Activated CD4-positive, alpha-beta memory T cell treated with anti-CD3 and anti-CD28 coated beads for 36 hours (primary cell): ENCODE results near the gene ZNF761. TPM values are rescaled to one million over a fixed set of nuclear protein-coding genes. Genes with fewer than 3 reads are reported as not detected.
"Not testable (repeated sequence)": the region's sequence is repeated elsewhere in the genome, so short reads cannot be mapped to it uniquely, and the experiment has no call there.

ENCODE experiments used
- CTCF ChIA-PET: fragments of 350-600 bp; sonication (Branson Sonifier 250); formaldehyde crosslinking; loops from one replicate; lab custom pipeline; 2021; ENCODE audit warnings: antibody characterized with exemption, inconsistent platforms; lab: Charles Lee
- POLR2A ChIA-PET: fragments of 350-600 bp; sonication (Branson Sonifier 250); formaldehyde crosslinking; loops from one replicate; lab custom pipeline; 2021; ENCODE audit warnings: antibody characterized with exemption; lab: Charles Lee
- DNase-seq: peaks from one replicate; pipeline ENCODE4 v3.0.0-alpha.2; 2020
- H3K27ac Mint-ChIP-seq: one replicate; pipeline ENCODE4 v1.8.0; 2021; ENCODE audit warnings: mixed read lengths
- H3K27me3 Mint-ChIP-seq: one replicate; pipeline ENCODE4 v1.8.0; 2021; ENCODE audit warnings: mixed read lengths
- H3K36me3 Mint-ChIP-seq: one replicate; pipeline ENCODE4 v1.8.0; 2021; ENCODE audit warnings: mixed read lengths
- H3K4me1 Mint-ChIP-seq: one replicate; pipeline ENCODE4 v1.8.0; 2021; ENCODE audit warnings: low read depth, mixed read lengths
- H3K4me3 Mint-ChIP-seq: one replicate; pipeline ENCODE4 v1.8.0; 2021; ENCODE audit warnings: mild to moderate bottlenecking, mixed read lengths
- H3K9me3 Mint-ChIP-seq: one replicate; pipeline ENCODE4 v1.8.0; 2021; ENCODE audit warnings: mixed read lengths
- intact Hi-C: fragments of 100-400 bp; cut with micrococcal nuclease; formaldehyde crosslinking; loops from one replicate; pipeline ENCODE4 v1.15.1; 2023
- total RNA-seq, 2 experiments: library from RNA; stranded (reverse); gene quantifications; one replicate each; pipeline ENCODE4 v1.2.3, GENCODE V29; 2021

Gene ZNF761
- 10 to 100 TPM; 10.6 to 11.3 TPM for total RNA-seq

- intact Hi-C loops = loop anchor here (2.0 to 5.0 kb wide), 3 partner anchors 35 to 234 kb away; partner anchors contain the start of gene ZNF813
- Mint-ChIP-seq H3K36me3 (peaks cover 37% of the 10 kb centered on the region), H3K9me3 (peaks cover 11% of the 10 kb centered on the region), H3K4me3 (peak within 1 kb of the TSS; percentile 84), H3K27me3 (no peaks in the 10 kb centered on the region), H3K27ac (peak within 1 kb of the TSS; percentile 88), H3K4me1 (peaks cover 22% of the 10 kb centered on the region)
- ChIA-PET CTCF (interaction anchor here (0.7 to 1.1 kb wide), 2 partner anchors 81 to 86 kb away, joined by 3 read pairs; no protein-coding TSS in a partner anchor), POLR2A (no interaction called here)
- DNase-seq = peak; percentile 98
These were observed at the start of gene ZNF761 for GRCh38 chr19:53431399-53432087. TSS of gene ZNF761 (plus strand) at chr19:53431984. CDS start at chr19:53447269, 15,285 bp downstream.

GRCh38 chr19:53388168-53388567 is 43.6 kb upstream of the ZNF761 start:
- POLR2A ChIA-PET = no interaction called here
- peaks cover 59% of the 10 kb centered on the region for H3K36me3 Mint-ChIP-seq

GRCh38 chr19:53388904-53389303 is 42.9 kb upstream of the ZNF761 start:
- no peak for DNase-seq
- H3K4me1 Mint-ChIP-seq = no peaks in the 10 kb centered on the region
- ChIA-PET POLR2A (no interaction called here), CTCF (no interaction called here)
- intact Hi-C loops = no loop called here
- no peak overlapping the region for H3K4me3 Mint-ChIP-seq
- peaks cover 52% of the 10 kb centered on the region for H3K36me3 Mint-ChIP-seq
- H3K27me3 Mint-ChIP-seq = no peaks in the 10 kb centered on the region
- H3K27ac Mint-ChIP-seq = no peak overlapping the region
- H3K9me3 Mint-ChIP-seq = peaks cover 65% of the 10 kb centered on the region

More at GRCh38 chr19:53388168-53388567, 43.6 kb upstream of the ZNF761 start:
- Mint-ChIP-seq H3K27ac (no peak overlapping the region), H3K4me3 (no peak overlapping the region), H3K4me1 (no peaks in the 10 kb centered on the region), H3K9me3 (peaks cover 72% of the 10 kb centered on the region), H3K27me3 (no peaks in the 10 kb centered on the region)
- CTCF ChIA-PET = no interaction called here
- intact Hi-C loops = no loop called here
- DNase-seq = no peak

GRCh38 chr19:53389571-53389970 is 42.2 kb upstream of the ZNF761 start:
- peaks cover 1% of the 10 kb centered on the region for H3K4me1 Mint-ChIP-seq
- H3K9me3 Mint-ChIP-seq = peaks cover 58% of the 10 kb centered on the region
- H3K27me3 Mint-ChIP-seq = no peaks in the 10 kb centered on the region
- ChIA-PET CTCF (no interaction called here), POLR2A (no interaction called here)
- peaks cover 48% of the 10 kb centered on the region for H3K36me3 Mint-ChIP-seq
- intact Hi-C loops = no loop called here
- no peak overlapping the region for H3K27ac Mint-ChIP-seq
- H3K4me3 Mint-ChIP-seq = no peak overlapping the region
- no peak for DNase-seq

- peaks cover 4% of the 10 kb centered on the region for H3K4me1 Mint-ChIP-seq
- ChIA-PET POLR2A (no interaction called here), CTCF (no interaction called here)
- no peak for DNase-seq
- peaks cover 54% of the 10 kb centered on the region for H3K9me3 Mint-ChIP-seq
- intact Hi-C loops = loop anchor here (10.0 kb wide), 1 partner anchor 135 kb away; the partner anchor contains the start of genes VN1R2 and ZNF677
- no peak overlapping the region for H3K4me3 Mint-ChIP-seq
- no peaks in the 10 kb centered on the region for H3K27me3 Mint-ChIP-seq
- H3K27ac Mint-ChIP-seq = no peak overlapping the region
- peaks cover 44% of the 10 kb centered on the region for H3K36me3 Mint-ChIP-seq
These were observed 41.8 kb upstream of the ZNF761 start for GRCh38 chr19:53389978-53390377.

- DNase-seq = no peak
- ChIA-PET POLR2A (interaction anchor here (0.6 kb wide), 1 partner anchor 199 kb away, joined by 3 read pairs; no protein-coding TSS in a partner anchor), CTCF (interaction anchor here (2.4 kb wide), 1 partner anchor 199 kb away, joined by 7 read pairs; no protein-coding TSS in a partner anchor)
- H3K27me3 Mint-ChIP-seq = no peaks in the 10 kb centered on the region
- H3K36me3 Mint-ChIP-seq = peaks cover 25% of the 10 kb centered on the region
- peaks cover 16% of the 10 kb centered on the region for H3K9me3 Mint-ChIP-seq
- intact Hi-C loops = loop anchor here (10.0 kb wide), 1 partner anchor 140 kb away; the partner anchor contains the start of genes VN1R2 and ZNF677
- H3K4me3 Mint-ChIP-seq = peak overlapping the region; percentile 90
- H3K4me1 Mint-ChIP-seq = peaks cover 17% of the 10 kb centered on the region
- peak overlapping the region; percentile 80 for H3K27ac Mint-ChIP-seq
These were observed 37.2 kb upstream of the ZNF761 start for GRCh38 chr19:53394522-53394973.

GRCh38 chr19:53394974-53395839 is 36.6 kb upstream of the ZNF761 start, which contains the start of gene ZNF765:
TSS of gene ZNF765 (plus strand) at chr19:53395149. CDS start at chr19:53398016, 2,867 bp downstream.
- peak; percentile 98 for DNase-seq
- Mint-ChIP-seq H3K27ac (peak within 1 kb of the TSS; percentile 80), H3K27me3 (no peaks in the 10 kb centered on the region), H3K9me3 (peaks cover 13% of the 10 kb centered on the region), H3K4me1 (peaks cover 19% of the 10 kb centered on the region), H3K36me3 (peaks cover 26% of the 10 kb centered on the region), H3K4me3 (peak within 1 kb of the TSS; percentile 90)
- intact Hi-C loops = loop anchor here (1.0 to 10.0 kb wide), 2 partner anchors 140 to 202 kb away; partner anchors contain the start of genes VN1R2, ZNF665 and ZNF677
- CTCF ChIA-PET = interaction anchor here (1.5 to 2.4 kb wide), 2 partner anchors 199 to 352 kb away, joined by 3 to 7 read pairs; no protein-coding TSS in a partner anchor
- POLR2A ChIA-PET = interaction anchor here (0.6 kb wide), 1 partner anchor 200 kb away, joined by 3 read pairs; no protein-coding TSS in a partner anchor

GRCh38 chr19:53395840-53396524 is 35.8 kb upstream of the ZNF761 start:
- CTCF ChIA-PET = interaction anchor here (0.6 to 2.4 kb wide), 3 partner anchors 200 to 351 kb away, joined by 3 to 7 read pairs (median 3); no protein-coding TSS in a partner anchor
- POLR2A ChIA-PET, H3K27me3 Mint-ChIP-seq, DNase-seq: not testable (repeated sequence)
- Mint-ChIP-seq H3K4me3 (peak overlapping the region; percentile 90), H3K9me3 (peaks cover 11% of the 10 kb centered on the region), H3K36me3 (peaks cover 25% of the 10 kb centered on the region), H3K27ac (peak overlapping the region; percentile 80), H3K4me1 (peaks cover 20% of the 10 kb centered on the region)
- intact Hi-C loops = loop anchor here (1.0 to 10.0 kb wide), 2 partner anchors 141 to 203 kb away; partner anchors contain the start of genes VN1R2, ZNF665 and ZNF677

GRCh38 chr19:53396525-53396868 is 35.3 kb upstream of the ZNF761 start:
- no peak for DNase-seq
- H3K9me3 Mint-ChIP-seq = peaks cover 11% of the 10 kb centered on the region
- CTCF ChIA-PET = interaction anchor here (0.6 to 1.5 kb wide), 2 partner anchors 212 to 350 kb away, joined by 3 read pairs; no protein-coding TSS in a partner anchor
- H3K27me3 Mint-ChIP-seq = no peaks in the 10 kb centered on the region
- H3K27ac Mint-ChIP-seq = no peak overlapping the region
- intact Hi-C loops = loop anchor here (10.0 kb wide), 1 partner anchor 142 kb away; the partner anchor contains the start of genes VN1R2 and ZNF677
- H3K36me3 Mint-ChIP-seq = peaks cover 26% of the 10 kb centered on the region
- peaks cover 20% of the 10 kb centered on the region for H3K4me1 Mint-ChIP-seq
- POLR2A ChIA-PET = no interaction called here
- H3K4me3 Mint-ChIP-seq = peak overlapping the region; percentile 90

- peaks cover 20% of the 10 kb centered on the region for H3K4me1 Mint-ChIP-seq
- POLR2A ChIA-PET, H3K27ac Mint-ChIP-seq, H3K4me3 Mint-ChIP-seq, DNase-seq, CTCF ChIA-PET, H3K27me3 Mint-ChIP-seq: not testable (repeated sequence)
- peaks cover 20% of the 10 kb centered on the region for H3K9me3 Mint-ChIP-seq
- H3K36me3 Mint-ChIP-seq = peaks cover 40% of the 10 kb centered on the region
- intact Hi-C loops = loop anchor here (10.0 kb wide), 1 partner anchor 143 kb away; the partner anchor contains the start of genes VN1R2 and ZNF677
These were observed 33.9 kb upstream of the ZNF761 start for GRCh38 chr19:53397918-53398317.
